GM11168 (cell line): Measurements from ENCODE around the gene LRRC71.

Experiments used
- in situ Hi-C: fragments of 300-500 bp; cut with MboI; formaldehyde crosslinking; loops from one replicate; pipeline ENCODE4 v1.12.0; 2022; ENCODE audit warnings: low sequenced_read_pairs; ENCODE audit not compliant: unreplicated experiment

The LRRC71 gene

DNA sequence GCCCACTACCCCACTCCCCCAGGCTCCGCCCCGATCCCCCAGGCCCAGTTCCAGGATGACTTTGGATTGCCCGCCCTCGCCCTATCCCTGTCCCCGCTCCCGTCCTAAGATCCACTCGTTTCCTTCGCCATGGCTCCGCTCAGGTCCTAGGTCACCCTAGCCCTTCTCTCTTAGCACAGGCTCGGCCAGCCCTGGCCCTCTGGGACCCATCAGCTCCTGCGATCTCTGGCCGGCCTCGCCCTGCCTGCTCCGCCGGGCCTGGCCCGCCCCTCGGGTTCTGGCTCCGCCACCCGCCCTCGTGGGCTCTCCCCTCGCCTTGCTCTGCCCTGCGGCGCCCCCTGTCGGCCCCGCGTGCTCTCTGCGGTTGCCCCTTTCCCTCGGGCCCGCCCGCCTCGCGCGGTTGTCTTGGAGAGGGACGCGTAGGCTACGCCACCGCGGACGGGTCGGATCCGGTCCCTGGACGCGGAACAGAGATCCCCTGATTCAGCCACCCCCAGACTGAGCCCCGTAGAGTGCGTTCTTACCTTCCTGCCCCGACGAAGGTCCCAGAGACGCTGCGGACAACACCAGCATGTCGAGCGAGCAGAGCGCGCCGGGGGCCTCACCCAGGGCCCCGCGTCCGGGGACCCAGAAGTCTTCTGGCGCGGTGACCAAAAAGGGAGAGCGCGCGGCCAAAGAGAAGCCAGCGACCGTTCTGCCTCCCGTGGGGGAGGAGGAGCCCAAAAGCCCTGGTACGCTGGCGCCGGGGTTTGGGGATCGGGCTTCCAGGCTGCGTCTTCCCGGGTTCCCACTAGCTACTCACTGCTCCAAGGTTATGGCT lies at the start of gene LRRC71:
LRRC71 (plus strand) TSS at position 400 of the 820 bp plus-strand sequence; CDS start at position 572, 172 bp downstream.
- in situ Hi-C loops = no loop called here

DNA sequence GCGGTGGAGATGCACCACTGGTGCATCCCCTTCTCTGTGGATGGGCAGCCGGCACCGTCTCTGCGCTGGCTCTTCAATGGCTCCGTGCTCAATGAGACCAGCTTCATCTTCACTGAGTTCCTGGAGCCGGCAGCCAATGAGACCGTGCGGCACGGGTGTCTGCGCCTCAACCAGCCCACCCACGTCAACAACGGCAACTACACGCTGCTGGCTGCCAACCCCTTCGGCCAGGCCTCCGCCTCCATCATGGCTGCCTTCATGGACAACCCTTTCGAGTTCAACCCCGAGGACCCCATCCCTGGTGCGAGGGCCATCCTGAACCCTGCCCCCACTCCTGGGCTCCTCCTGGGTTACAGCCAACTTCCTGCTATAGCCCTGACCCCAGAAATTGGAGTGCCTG lies 46.8 kb upstream of the LRRC71 start:
- in situ Hi-C loops = no loop called here

DNA sequence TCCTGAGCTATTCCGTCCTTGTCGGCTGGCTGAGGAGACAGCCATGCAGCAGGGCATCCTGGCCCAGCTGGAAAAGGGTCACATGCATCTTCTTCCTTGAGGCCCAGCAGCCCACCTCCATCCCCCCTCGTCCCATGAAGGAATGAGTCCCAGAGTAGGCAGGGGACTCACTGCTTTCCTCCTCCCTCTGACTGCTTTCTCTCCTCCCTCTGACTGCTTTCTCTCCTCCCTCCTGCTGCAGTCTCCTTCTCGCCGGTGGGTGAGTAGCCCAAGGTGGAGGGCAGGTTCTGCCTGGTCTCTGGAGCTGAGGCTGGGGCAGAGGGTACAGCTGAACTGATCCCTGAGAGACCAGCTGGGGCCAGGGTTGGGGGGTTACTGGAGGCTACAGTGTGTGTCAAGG lies 46.3 kb upstream of the LRRC71 start:
- in situ Hi-C loops = no loop called here

DNA sequence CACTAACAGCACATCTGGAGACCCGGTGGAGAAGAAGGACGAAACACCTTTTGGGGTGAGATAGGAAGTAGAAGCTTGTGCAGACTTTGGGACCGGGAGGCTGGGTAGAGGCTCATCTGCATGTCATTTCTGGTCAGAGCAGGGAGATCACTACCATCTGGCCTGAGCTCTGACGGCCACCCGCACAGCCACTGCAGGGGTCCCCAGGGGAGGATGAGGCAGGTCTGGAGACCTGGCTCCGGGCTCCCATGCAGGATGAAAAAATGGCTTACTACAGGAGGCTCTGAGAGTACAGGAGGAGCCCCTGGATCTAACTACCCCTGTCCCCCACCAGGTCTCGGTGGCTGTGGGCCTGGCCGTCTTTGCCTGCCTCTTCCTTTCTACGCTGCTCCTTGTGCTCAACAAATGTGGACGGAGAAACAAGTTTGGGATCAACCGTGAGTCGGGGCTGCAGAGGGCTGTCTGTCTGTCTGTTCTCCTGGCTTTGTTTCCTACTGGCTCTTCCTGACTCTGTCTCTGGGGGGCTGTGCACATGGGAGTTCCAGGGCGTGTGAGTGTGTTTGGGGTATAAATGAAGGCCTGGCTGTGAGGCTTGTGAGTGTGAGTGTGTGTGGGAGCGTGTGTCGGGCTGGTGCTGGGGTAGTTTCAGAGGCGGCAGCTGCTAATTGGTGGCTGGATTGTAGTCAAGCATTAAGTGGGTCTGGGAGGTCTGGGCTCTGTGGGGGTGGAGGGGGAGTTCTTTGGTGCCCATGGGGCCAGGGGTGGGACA lies 45.7 kb upstream of the LRRC71 start:
- in situ Hi-C loops = no loop called here

DNA sequence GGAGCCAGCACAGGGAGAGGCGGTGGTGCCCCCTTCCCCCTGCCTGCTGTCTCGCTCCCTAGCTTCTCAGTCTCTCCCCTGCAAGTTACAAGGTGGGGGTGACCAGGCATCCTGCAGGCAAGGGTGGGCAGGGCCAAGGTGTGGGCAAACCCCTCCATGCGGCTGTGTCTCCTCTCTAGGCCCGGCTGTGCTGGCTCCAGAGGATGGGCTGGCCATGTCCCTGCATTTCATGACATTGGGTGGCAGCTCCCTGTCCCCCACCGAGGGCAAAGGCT lies 45.2 kb upstream of the LRRC71 start:
- in situ Hi-C loops = no loop called here

DNA sequence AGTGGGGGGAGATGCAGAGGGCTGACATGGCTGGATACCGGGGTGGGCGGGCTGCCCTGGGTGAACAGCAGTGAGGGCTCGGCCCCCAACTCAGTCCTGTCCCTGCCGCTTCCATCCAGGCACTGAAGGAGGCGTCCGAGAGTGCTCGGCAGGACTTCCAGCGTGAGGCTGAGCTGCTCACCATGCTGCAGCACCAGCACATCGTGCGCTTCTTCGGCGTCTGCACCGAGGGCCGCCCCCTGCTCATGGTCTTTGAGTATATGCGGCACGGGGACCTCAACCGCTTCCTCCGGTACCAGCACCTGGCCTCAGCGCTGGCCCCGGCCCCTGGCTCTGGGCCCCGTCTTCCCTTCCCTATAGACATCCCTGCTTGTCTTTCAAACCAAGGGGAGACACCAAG lies 44.2 kb upstream of the LRRC71 start:
- in situ Hi-C loops = no loop called here

DNA sequence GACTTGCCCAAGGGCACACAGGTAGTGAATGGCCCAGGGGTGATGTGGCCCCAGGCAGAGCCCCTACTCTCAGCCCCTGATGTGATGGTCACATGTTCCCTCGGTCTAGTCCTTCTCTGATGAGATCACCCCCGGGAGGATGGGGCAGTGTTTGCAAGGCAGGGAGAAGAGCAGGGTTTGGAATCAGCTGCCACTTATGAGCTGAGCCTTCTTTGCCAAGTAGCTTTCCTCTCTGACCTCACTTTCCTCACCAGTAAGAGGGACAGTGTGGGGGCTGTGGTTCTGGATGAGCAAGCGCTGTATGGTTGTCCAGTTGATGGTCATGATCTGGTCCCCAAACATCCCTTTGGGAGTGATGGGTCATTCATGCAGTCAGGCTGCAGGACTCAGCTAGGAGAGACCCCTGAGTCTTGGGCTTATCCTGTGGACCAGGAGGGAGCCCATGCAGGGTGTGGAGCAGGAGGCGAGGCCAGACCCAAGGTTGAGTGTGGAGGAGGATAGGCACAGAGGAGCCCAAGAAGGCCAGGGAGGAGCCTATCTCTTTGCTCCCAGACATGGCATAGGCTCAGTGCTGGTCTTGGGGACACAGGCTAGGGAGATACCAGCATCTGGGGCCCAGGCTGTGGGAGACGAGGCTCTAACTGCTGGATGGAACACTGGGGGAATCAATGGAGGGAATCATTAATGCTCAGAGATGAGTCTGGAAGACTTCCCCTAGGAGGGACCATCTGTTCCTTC lies 42.8 kb upstream of the LRRC71 start:
- in situ Hi-C loops = no loop called here

DNA sequence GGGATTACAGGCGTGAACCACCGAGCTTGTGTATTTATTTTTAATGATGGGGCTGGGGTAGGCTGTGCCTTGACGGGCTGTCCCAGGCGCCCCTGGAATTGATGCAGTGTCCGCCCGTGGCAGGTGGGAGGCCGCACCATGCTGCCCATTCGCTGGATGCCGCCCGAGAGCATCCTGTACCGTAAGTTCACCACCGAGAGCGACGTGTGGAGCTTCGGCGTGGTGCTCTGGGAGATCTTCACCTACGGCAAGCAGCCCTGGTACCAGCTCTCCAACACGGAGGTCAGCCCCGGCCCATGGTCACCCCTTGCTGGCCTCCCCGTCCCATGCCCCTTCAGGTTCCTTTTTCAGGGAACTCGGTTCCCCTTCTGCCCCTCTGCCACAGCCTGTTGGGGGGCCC lies 40.6 kb upstream of the LRRC71 start:
- in situ Hi-C loops = no loop called here

DNA sequence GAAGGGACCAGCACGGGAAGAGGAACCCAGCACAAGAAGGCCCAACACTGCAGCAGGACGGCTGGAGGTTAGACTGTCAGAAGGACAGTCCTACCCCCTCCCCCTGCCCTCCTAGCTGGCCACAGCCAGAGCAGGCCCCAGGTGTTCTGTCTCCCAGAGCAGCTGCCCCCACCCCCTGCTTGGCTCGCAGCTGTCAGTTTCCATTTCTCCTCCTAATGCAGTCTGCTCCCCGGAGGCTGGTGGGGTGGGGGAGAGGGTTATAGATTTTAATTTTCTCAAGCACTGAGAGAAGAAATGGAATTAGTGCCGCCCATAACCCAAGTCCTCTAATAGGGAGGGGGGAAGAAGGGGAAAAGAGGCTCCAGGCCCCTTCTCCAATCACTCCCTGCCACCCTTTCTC lies 40.0 kb upstream of the LRRC71 start:
- in situ Hi-C loops = no loop called here

DNA sequence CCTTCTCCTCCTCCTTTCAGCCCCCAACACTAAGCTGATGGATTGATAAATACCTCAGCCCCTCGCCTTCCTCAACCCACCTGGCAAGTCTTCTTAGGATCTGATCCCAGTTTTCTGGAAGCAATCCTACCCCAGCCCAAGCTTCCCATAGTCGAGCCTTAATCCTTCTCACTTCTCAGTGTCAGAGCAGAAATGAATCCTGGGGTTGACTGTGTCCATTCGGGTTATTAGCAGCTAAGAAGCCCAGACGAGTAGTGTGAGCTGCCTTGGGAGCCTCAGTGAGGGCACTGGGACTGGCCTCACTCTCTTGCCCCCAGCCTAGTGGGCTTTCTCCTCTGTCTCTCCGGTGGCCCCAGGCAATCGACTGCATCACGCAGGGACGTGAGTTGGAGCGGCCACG lies 39.3 kb upstream of the LRRC71 start:
- in situ Hi-C loops = no loop called here

DNA sequence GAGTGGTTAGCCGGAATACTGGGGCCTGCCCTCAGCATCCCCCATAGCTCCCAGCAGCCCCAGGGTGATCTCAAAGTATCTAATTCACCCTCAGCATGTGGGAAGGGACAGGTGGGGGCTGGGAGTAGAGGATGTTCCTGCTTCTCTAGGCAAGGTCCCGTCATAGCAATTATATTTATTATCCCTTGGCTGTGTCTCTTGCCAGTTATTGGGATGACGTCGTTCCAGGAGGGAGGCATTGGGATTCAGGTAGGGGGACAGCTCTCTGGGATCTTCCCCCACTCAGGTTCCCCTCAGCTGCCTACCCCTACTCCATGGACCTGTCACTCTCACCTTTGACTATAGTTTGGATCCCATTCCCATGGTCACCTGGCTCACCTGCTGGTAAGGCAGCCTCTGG lies 38.8 kb upstream of the LRRC71 start:
- in situ Hi-C loops = no loop called here

DNA sequence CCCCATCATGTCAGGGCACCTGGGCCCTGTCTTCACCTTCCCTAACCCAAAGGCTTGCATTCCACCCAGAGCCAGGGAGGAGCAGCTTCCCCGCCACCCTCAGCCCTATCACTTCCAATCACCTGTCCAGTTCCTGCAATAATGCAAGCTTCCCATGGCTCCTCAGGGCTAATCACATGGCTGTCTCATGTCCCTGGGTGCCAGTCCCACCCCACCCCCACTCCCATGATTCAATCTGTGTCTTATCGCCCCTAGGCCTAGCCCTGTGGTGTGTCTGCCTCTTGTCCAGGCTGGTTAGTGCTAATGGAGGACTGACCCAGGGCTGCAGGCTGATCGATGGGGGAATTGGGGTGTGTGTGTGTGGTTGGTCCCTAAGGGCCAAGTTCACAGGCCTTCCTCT lies 37.9 kb upstream of the LRRC71 start:
- in situ Hi-C loops = no loop called here

DNA sequence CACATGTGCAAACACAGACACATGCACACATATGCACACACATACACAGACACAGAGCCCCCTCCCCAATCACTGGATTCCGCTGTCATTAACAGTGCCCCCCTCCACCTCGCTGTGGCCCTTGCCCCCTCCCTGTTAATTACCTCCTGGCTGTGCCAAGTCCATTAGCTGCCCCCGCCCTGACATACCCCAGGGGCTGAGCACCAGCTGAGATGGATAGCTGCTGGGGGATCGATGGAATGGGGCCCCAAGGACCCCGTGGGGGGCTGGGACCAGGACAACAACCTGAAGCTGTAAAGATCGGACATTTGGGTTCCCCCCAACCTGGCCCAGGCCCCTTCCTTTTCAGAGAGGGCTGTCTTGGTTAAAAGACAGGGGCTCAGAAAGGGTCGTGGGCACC lies 36.5 kb upstream of the LRRC71 start:
- in situ Hi-C loops = no loop called here

DNA sequence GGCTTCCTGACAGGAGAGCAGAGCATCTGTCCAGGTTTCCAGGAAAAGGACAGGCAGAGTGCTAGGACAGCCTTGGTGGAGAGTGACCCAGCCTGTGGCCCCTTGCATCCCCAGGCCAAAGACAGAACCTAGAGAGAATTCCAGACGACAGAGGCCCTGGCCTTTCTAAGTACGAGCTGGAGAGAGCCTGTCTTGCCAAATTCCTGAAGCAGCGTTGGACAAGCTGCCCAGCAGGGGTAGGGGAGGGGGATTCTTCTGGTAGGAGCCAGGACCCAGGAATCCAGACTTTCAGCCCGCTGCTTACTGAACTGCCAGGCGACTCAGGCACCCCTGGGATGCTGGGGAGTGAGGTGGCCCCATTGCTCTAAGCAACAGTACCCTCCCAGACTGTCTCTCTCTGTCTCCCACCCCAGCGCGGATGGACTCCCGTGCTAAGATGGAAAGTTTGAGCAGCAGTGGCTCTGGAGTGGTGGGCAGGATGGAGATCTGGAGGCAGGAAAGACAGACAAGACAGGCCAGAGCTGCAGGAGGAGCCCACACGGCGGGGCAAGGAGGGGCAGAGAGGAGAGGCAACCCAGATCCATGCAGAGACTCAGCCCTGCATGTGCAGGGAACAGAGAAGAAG lies 35.8 kb upstream of the LRRC71 start:
- in situ Hi-C loops = no loop called here

DNA sequence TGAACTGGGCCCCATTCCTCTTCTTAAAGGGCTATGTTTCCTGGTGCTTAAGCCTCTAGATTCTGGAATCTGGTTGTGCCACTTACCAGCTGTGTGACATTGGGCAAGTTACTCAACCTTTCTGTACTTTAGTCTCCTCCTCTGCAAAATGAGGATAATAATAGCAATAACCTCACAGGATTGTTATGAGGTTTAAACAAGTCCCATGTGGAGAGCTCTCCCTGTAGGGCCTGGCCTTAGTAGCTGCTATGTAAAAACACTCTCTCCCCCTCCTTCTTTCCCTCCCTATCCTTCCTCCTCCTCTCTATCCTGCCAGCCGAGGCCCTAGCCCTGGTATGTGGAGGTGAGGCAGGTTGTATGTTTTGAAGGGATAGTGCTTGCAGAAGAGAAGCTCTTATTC lies 35.1 kb upstream of the LRRC71 start:
- in situ Hi-C loops = no loop called here

DNA sequence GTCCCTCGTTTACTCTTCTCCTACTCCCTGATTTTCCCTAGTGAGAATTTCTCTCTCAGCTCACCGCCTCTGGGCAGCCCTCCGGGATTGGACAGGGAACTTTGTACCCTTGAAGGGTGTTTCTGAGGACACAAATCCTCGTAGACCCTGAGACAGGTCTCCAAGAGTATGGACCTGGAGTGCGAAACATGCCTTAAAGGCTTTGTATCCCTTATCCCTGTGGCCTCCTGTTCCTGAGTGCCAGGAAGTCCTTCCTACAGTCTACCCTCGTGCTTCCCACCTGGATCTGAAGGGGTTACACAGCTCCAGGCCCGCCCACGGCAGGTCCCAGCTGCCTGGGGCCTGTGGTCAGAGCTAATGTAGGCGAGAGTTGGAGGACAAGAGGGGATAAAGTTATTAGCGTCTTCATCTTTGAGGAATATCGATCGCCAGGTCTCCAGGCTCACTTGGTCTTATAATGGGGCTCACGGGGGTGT lies 34.5 kb upstream of the LRRC71 start:
- in situ Hi-C loops = no loop called here

DNA sequence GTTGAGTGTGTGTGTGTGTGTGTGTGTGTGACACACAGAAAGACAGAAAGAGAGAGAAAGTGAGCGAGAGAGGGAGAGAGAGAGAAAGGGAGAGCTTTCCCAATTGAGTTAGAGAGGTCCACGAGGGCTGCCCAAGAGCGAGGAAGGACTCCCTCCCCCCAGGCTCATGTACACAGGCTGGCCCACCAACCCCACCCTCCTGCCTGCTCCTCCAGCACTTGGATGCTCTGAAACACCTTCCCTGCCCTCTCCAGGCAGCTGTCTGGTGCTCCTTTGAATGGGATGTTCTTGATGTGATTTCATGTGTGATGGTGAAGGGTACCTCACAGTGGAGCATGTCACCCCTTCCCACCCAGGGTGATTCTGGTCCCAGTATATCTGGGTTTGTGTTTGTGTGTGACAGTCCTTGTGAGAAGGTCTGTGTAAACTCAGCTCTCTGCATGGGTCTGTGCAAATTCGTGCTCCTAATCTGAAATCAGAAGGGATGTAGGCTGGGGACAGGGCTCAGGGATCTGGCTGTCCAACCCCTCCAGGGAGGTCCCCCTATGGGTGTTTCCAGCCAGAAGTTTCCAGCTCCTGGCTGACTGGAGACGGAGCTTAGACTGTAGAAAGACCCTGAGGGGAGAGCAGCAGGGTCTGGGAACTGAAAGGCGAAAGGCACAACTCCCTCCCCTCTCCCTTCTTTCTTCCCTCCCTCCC lies 33.7 kb upstream of the LRRC71 start:
- in situ Hi-C loops = no loop called here

DNA sequence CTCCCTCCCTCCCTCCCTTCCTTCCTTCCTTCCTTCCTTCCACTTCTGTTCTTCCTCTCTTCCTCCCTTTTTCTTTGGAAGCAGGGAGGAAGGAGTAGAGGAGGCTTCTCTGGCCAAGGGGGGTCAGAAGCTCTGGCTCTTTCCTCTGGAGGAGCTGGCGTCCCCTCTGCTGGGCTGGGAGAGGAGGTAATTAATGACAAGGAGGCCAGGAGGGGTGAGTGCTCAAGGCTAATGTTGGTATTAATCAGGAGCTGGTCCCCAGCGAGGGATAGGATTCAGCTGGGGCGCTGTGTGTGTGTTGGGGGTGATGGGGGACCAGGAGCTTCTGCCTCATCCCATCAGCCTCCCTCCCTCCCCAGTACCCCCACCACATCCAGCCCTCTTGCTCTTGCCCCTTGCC lies 33.1 kb upstream of the LRRC71 start:
- in situ Hi-C loops = no loop called here

DNA sequence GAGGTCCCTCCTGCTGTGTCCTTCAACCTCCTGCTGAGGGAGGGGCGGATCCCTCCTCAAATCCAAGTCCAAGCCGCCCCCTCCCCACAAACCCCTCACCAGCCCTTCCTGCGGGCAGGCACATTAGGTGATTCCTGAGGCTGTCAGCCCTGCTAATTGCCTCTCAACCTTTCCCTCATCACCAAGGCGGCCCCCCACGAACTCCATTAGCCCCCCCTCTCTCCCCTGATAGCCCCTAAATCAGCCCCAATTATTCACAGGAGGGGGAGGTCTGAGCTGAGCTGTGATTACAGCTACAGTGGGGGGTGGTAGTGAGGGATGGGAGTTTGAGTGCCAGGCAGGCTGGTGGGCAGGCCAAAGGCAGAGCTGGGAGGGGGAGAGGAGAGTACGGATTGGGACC lies 32.7 kb upstream of the LRRC71 start:
- in situ Hi-C loops = no loop called here
